HepG2 (cell line): Measurements from ENCODE around the gene LRP10. TPM values are rescaled to one million over a fixed set of nuclear protein-coding genes. Genes with fewer than 3 reads are reported as not detected.
A peak's percentile ranks its signal among the peaks of the same experiment; 100 is the strongest.

Source experiments
- CREB1 ChIP-seq, 2 experiments: fragments of 450-650 bp in 1 of 2; IDR thresholded peaks; 2 replicates each; pipeline ENCODE4 v1.6.1; 2016 to 2017; ENCODE audit warnings: control low read depth in 1 of 2, mild to moderate bottlenecking in 1 of 2, missing compliant biosample characterization in 1 of 2, missing genetic modification characterization in 1 of 2
- EP300 ChIP-seq, 3 experiments: sonication (generic) in 1 of 3; formaldehyde crosslinking in 1 of 3; IDR thresholded peaks; 2 replicates each; pipeline versions ENCODE4 v1.5.1 to v1.6.1; 2011 to 2020; ENCODE audit warnings: low read depth in 2 of 3, low read length in 2 of 3, borderline replicate concordance in 1 of 3, improper control_type of control experiment in 1 of 3, mild to moderate bottlenecking in 1 of 3, missing genetic modification reagents in 1 of 3, moderate library complexity in 1 of 3
- HMGA1 ChIP-seq: sonication (generic); formaldehyde crosslinking; conservative IDR thresholded peaks from 2 replicates; pipeline ENCODE4 v1.4.0; 2020; ENCODE audit warnings: missing genetic modification reagents
- MED13 ChIP-seq: sonication (generic); formaldehyde crosslinking; IDR thresholded peaks from 2 replicates; pipeline ENCODE4 v1.5.0; 2020; ENCODE audit warnings: missing genetic modification reagents
- SNAI1 ChIP-seq: sonication (generic); formaldehyde crosslinking; IDR thresholded peaks from 2 replicates; pipeline ENCODE4 v1.5.0; 2020; ENCODE audit warnings: mild to moderate bottlenecking, missing genetic modification reagents, borderline replicate concordance
- SOX6 ChIP-seq, 2 experiments: fragments of 450-650 bp in 1 of 2; sonication (generic) in 1 of 2; formaldehyde crosslinking in 1 of 2; IDR thresholded peaks; 2 replicates each; pipeline versions ENCODE4 v1.4.0 to v1.6.1; 2017 to 2020; ENCODE audit warnings: antibody characterized with exemption in 1 of 2, mild to moderate bottlenecking in 1 of 2, missing genetic modification reagents in 1 of 2
- TBX3 ChIP-seq: fragments of 450-650 bp; IDR thresholded peaks from 2 replicates; pipeline ENCODE4 v1.6.1; 2017; ENCODE audit warnings: antibody characterized with exemption, mild to moderate bottlenecking, inconsistent platforms, borderline replicate concordance
- ZFP41 ChIP-seq: sonication (generic); formaldehyde crosslinking; IDR thresholded peaks from 2 replicates; pipeline ENCODE4 v1.4.0; 2020; ENCODE audit warnings: mild to moderate bottlenecking, missing genetic modification reagents, borderline replicate concordance
- ZNF34 ChIP-seq: sonication (generic); formaldehyde crosslinking; IDR thresholded peaks from 2 replicates; pipeline ENCODE4 v1.4.0; 2020; ENCODE audit warnings: mild to moderate bottlenecking, missing genetic modification reagents, borderline replicate concordance
- ZNF550 ChIP-seq: sonication (generic); formaldehyde crosslinking; IDR thresholded peaks from 2 replicates; pipeline ENCODE4 v1.4.0; 2020; ENCODE audit warnings: mild to moderate bottlenecking, missing genetic modification reagents, borderline replicate concordance
- ZNF562 ChIP-seq: sonication (generic); formaldehyde crosslinking; IDR thresholded peaks from 2 replicates; pipeline ENCODE4 v1.8.0; 2022; ENCODE audit warnings: missing genetic modification reagents, borderline replicate concordance
- ZNF660 ChIP-seq: sonication (generic); formaldehyde crosslinking; IDR thresholded peaks from 2 replicates; pipeline ENCODE4 v1.5.1; 2020; ENCODE audit warnings: mild to moderate bottlenecking, low read depth, missing genetic modification reagents, borderline replicate concordance
- ZNF678 ChIP-seq: sonication (generic); formaldehyde crosslinking; IDR thresholded peaks from 2 replicates; pipeline ENCODE4 v1.4.0; 2020; ENCODE audit warnings: mild to moderate bottlenecking, missing genetic modification reagents
- ZZZ3 ChIP-seq: sonication (generic); formaldehyde crosslinking; IDR thresholded peaks from 2 replicates; pipeline ENCODE4 v1.4.0; 2020; ENCODE audit warnings: missing genetic modification reagents, mild to moderate bottlenecking, borderline replicate concordance
- polyA plus RNA-seq, 8 experiments: library from polyadenylated mRNA; depleted of rRNA in 3 of 8; stranded (reverse) in 7 of 8; unstranded in 1 of 8; fragments of >200 nt; fragmentation: Illumina TruSeq in 4 of 8; extraction: Trizol in 4 of 8; gene quantifications; 2 replicates each; pipeline versions ENCODE4 v1.2.1 to v1.2.3, GENCODE V29; 2011 to 2016; ENCODE audit warnings: low read depth in 4 of 8, missing spikeins in 1 of 8, mixed read lengths in 1 of 8; ENCODE audit not compliant: insufficient read depth in 1 of 8
- total RNA-seq, 5 experiments: library from RNA; depleted of rRNA; stranded (reverse); fragments of >200 nt; fragmentation: Illumina TruSeq; extraction: Trizol; gene quantifications; 2 replicates each; pipeline ENCODE4 v1.2.3, GENCODE V29; 2016; ENCODE audit warnings: low read depth in 1 of 5
- TF ChIP-seq, protein P1 (sequence below): sonication (generic); formaldehyde crosslinking; IDR thresholded peaks from 2 replicates; pipeline ENCODE4 v1.8.0; 2022; ENCODE audit warnings: missing genetic modification reagents, low read depth, mild to moderate bottlenecking, borderline replicate concordance
- TF ChIP-seq, protein P2 (sequence below): sonication (generic); formaldehyde crosslinking; conservative IDR thresholded peaks from 2 replicates; pipeline ENCODE4 v1.4.0; 2020; ENCODE audit warnings: mild to moderate bottlenecking, missing genetic modification reagents, moderate library complexity
- TF ChIP-seq, protein P3 (sequence below): sonication (generic); formaldehyde crosslinking; IDR thresholded peaks from 2 replicates; pipeline ENCODE4 v1.5.0; 2020; ENCODE audit warnings: mild to moderate bottlenecking, missing genetic modification reagents, moderate library complexity
- TF ChIP-seq, protein P4 (sequence below), 2 experiments: fragments of 450-650 bp in 1 of 2; sonication (generic) in 1 of 2; formaldehyde crosslinking; IDR thresholded peaks; 2 replicates each; pipeline versions ENCODE4 v1.5.0 to v1.8.0; 2020 to 2022; ENCODE audit warnings: mild to moderate bottlenecking in 1 of 2, missing genetic modification reagents in 1 of 2

LRP10 gene
- total and polyA plus RNA-seq, 2 of the 13 experiments (the other 11 are each of a cell fraction or from before 2014, with no cell fraction given): 16.9 to 45.2 TPM

DNA sequence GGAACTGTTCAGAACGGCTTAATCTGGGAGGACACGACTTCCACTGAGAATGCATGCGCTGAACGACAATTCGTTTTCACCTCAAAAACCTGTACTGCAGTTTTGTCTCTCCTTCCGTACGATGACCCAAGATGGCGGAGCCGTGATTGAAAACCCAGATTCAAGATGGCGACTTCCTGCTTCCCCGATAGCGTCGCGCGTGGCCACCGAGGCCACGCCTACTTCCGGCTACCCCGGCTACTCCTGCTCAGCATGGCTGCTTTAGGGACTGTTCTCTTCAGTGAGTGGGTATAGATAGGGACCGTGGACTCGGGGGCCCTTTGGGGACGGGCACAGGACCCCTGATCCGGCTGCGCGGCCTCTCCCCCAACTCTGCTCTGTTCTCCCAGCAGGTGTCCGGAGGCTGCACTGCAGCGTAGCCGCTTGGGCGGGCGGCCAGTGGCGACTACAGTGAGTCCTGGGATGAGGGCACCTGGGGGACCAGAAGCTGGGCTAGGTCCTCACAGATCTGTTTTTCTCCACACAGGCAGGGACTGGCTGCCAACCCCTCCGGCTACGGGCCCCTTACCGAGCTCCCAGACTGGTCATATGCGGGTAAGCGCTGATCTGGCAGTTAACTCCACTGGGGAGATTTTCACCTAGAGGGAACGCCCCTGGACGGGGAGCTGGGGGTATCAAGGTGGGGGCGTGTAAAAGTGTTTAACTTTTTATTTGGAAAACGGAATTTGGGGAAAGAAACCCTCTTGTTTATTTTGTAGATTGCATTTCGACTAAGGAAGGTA is 41.7 kb upstream of the LRP10 start, which contains the start of gene MRPL52 (continued):
- TF ChIP-seq, protein P1, sequence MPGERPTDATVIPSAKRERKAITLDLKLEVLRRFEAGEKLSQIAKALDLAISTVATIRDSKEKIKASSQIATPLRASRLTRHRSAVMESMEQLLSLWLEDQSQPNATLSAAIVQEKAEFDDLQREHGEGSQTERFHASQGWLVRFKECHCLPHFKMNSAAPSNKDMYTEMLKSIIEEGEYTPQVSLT (CRISPR knock-in tag): 0 out of 2 replicates have a peak, but pooled peaks have one; percentile 82
- no peak; the same call in 1 of the 2 replicates for TF ChIP-seq ZNF660 (CRISPR knock-in tag)
- no peak; the same call in 1 of the 2 replicates for TF ChIP-seq ZFP41 (CRISPR knock-in tag)
- TF ChIP-seq ZNF34: 0 out of 2 replicates have a peak, but pooled peaks have one; percentile 80
- TF ChIP-seq TBX3: no peak
- TF ChIP-seq ZNF562 (CRISPR knock-in tag): no peak
- no peak for TF ChIP-seq MED13 (CRISPR knock-in tag)
- peak; percentile 70 for TF ChIP-seq CREB1 (IDR thresholded peaks at IDR 0.05)
- no peak; the same call in 1 of the 2 replicates for TF ChIP-seq CREB1 (CRISPR knock-in tag; IDR thresholded peaks at IDR 0.05)
- TF ChIP-seq HMGA1: no peak
- no peak; the same call in 1 of the 2 replicates for TF ChIP-seq SNAI1 (CRISPR knock-in tag)
- TF ChIP-seq, protein P2, sequence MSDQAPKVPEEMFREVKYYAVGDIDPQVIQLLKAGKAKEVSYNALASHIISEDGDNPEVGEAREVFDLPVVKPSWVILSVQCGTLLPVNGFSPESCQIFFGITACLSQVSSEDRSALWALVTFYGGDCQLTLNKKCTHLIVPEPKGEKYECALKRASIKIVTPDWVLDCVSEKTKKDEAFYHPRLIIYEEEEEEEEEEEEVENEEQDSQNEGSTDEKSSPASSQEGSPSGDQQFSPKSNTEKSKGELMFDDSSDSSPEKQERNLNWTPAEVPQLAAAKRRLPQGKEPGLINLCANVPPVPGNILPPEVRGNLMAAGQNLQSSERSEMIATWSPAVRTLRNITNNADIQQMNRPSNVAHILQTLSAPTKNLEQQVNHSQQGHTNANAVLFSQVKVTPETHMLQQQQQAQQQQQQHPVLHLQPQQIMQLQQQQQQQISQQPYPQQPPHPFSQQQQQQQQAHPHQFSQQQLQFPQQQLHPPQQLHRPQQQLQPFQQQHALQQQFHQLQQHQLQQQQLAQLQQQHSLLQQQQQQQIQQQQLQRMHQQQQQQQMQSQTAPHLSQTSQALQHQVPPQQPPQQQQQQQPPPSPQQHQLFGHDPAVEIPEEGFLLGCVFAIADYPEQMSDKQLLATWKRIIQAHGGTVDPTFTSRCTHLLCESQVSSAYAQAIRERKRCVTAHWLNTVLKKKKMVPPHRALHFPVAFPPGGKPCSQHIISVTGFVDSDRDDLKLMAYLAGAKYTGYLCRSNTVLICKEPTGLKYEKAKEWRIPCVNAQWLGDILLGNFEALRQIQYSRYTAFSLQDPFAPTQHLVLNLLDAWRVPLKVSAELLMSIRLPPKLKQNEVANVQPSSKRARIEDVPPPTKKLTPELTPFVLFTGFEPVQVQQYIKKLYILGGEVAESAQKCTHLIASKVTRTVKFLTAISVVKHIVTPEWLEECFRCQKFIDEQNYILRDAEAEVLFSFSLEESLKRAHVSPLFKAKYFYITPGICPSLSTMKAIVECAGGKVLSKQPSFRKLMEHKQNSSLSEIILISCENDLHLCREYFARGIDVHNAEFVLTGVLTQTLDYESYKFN (CRISPR knock-in tag): peak; percentile 47; the same call in 1 of the 2 replicates
- TF ChIP-seq, protein P3, sequence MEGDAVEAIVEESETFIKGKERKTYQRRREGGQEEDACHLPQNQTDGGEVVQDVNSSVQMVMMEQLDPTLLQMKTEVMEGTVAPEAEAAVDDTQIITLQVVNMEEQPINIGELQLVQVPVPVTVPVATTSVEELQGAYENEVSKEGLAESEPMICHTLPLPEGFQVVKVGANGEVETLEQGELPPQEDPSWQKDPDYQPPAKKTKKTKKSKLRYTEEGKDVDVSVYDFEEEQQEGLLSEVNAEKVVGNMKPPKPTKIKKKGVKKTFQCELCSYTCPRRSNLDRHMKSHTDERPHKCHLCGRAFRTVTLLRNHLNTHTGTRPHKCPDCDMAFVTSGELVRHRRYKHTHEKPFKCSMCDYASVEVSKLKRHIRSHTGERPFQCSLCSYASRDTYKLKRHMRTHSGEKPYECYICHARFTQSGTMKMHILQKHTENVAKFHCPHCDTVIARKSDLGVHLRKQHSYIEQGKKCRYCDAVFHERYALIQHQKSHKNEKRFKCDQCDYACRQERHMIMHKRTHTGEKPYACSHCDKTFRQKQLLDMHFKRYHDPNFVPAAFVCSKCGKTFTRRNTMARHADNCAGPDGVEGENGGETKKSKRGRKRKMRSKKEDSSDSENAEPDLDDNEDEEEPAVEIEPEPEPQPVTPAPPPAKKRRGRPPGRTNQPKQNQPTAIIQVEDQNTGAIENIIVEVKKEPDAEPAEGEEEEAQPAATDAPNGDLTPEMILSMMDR (CRISPR knock-in tag): peak; percentile 37
- peak; percentile 78; the same call in 1 of the 2 replicates for TF ChIP-seq ZZZ3 (CRISPR knock-in tag)
- peak in 1 of 2 experiments; percentile 69; a peak in 1 of 4 replicates for TF ChIP-seq EP300 (IDR thresholded peaks at IDR 0.05; ENCODE audit: low read depth in 2 of 2, low read length in 2 of 2)
- TF ChIP-seq EP300 (CRISPR knock-in tag; IDR thresholded peaks at IDR 0.05; ENCODE audit: borderline replicate concordance): peak; percentile 23; the same call in 1 of the 2 replicates
- peak; percentile 90; the same call in 1 of the 2 replicates for TF ChIP-seq ZNF678 (CRISPR knock-in tag)
- TF ChIP-seq ZNF550: no peak
- TF ChIP-seq, protein P4, sequence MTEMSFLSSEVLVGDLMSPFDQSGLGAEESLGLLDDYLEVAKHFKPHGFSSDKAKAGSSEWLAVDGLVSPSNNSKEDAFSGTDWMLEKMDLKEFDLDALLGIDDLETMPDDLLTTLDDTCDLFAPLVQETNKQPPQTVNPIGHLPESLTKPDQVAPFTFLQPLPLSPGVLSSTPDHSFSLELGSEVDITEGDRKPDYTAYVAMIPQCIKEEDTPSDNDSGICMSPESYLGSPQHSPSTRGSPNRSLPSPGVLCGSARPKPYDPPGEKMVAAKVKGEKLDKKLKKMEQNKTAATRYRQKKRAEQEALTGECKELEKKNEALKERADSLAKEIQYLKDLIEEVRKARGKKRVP (CRISPR knock-in tag; IDR thresholded peaks at IDR 0.05): no peak
- no peak for TF ChIP-seq SOX6 (IDR thresholded peaks at IDR 0.05)
- peak; percentile 71 for TF ChIP-seq SOX6 (CRISPR knock-in tag; IDR thresholded peaks at IDR 0.05)
